Peyer's patch (tissue), 4 donors: ENCODE data around the gene SRC. TPM values are rescaled to one million over a fixed set of nuclear protein-coding genes. Genes with fewer than 3 reads are reported as not detected.
A peak's percentile ranks its signal among the peaks of the same experiment; 100 is the strongest.

Experiments used
- DNase-seq, 3 donors: peaks; one replicate each; pipeline ENCODE4 v3.0.0-alpha.2; 2017 to 2019
- H3K27ac ChIP-seq, 4 donors: fragments of 200-600 bp; sonication (generic); one replicate each; pipeline ENCODE4 v1.5.1; 2016 to 2019
- H3K27me3 ChIP-seq, 2 donors: fragments of 200-600 bp; sonication (generic); one replicate each; pipeline ENCODE4 v1.5.1; 2019
- H3K36me3 ChIP-seq, 3 donors: fragments of 200-600 bp; sonication (generic); one replicate each; pipeline ENCODE4 v1.5.1; 2016 to 2019
- H3K4me1 ChIP-seq, 4 donors: fragments of 200-600 bp; sonication (generic); one replicate each; pipeline ENCODE4 v1.5.1; 2016 to 2019
- H3K4me3 ChIP-seq, 4 donors: fragments of 200-600 bp; sonication (generic); 1 replicate in 3 of 4; 2 replicates in 1 of 4; pipeline ENCODE4 v1.5.1; 2016 to 2019; ENCODE audit warnings: mild to moderate bottlenecking in 1 of 4
- H3K9me3 ChIP-seq, 4 donors: fragments of 200-600 bp; sonication (generic); one replicate each; pipeline ENCODE4 v1.5.1; 2016 to 2019; ENCODE audit warnings: mild to moderate bottlenecking in 1 of 4
- POLR2A ChIP-seq, 2 donors: fragments of 450-650 bp; IDR thresholded peaks; one replicate each; pipeline ENCODE4 v1.5.1; 2017; ENCODE audit warnings: antibody characterized with exemption in 2 of 2, mild to moderate bottlenecking in 2 of 2, moderate library complexity in 2 of 2
- total RNA-seq, 4 donors: library from RNA; depleted of rRNA; stranded (reverse); fragments of >200 nt; gene quantifications; one replicate each; pipeline ENCODE4 v1.1.0, GENCODE V29; 2016
- TF ChIP-seq, protein P1 (sequence below), 6 experiments: fragments of 450-650 bp in 4 of 6; fragments of 200-600 bp in 2 of 6; sonication (generic) in 1 of 6; IDR thresholded peaks; one replicate each; pipeline ENCODE4 v1.5.1; 2017 to 2019; ENCODE audit warnings: antibody characterized with exemption in 6 of 6, mild to moderate bottlenecking in 3 of 6, moderate library complexity in 1 of 6

SRC gene
- total RNA-seq, 4 donors from 2014 or later = 85.8 to 187 (median 146) TPM

GRCh38 chr20:37299718-37300528 lies 46.0 kb upstream of the SRC start:
- Histone ChIP-seq H3K27ac (no peak overlapping the region), H3K4me1 (peaks cover 0 to 26% (median 6%) of the 10 kb centered on the region in 4 donors), H3K27me3 (no peaks in the 10 kb centered on the region), H3K4me3 (no peak overlapping the region), H3K9me3 (no peaks in the 10 kb centered on the region), H3K36me3 (peaks cover 0 to 38% (median 0%) of the 10 kb centered on the region in 3 donors)
- DNase-seq = peak in 1 of 3 donors; percentile 44
- no peak for TF ChIP-seq POLR2A (IDR thresholded peaks at IDR 0.05)

DNA sequence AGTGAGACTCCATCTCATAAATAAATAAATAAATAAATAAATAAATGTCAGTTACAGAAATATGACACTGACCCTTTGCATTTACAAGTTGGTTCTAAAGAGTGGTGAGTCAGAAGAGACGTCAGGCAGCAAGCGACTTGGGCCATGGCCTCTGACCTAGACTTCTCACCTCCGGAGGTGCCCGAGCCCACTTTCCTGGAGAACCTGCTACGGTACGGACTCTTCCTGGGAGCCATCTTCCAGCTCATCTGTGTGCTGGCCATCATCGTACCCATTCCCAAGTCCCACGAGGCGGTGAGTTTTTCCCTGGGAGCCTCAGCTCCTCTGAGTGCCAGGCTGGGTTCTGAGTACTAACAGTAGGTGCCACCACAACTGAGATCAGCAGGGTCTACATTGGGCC lies 44.8 kb upstream of the SRC start:
- H3K4me1 ChIP-seq = peaks cover 0 to 17% (median 4%) of the 10 kb centered on the region in 4 donors
- H3K36me3 ChIP-seq = peaks cover 0 to 38% (median 0%) of the 10 kb centered on the region in 3 donors
- peak in 1 of 3 donors; percentile 34 for DNase-seq
- H3K27ac ChIP-seq = no peak overlapping the region
- H3K27me3 ChIP-seq = no peaks in the 10 kb centered on the region
- no peak overlapping the region for H3K4me3 ChIP-seq
- H3K9me3 ChIP-seq = no peaks in the 10 kb centered on the region
- TF ChIP-seq POLR2A (IDR thresholded peaks at IDR 0.05) = no peak
- TF ChIP-seq, protein P1, sequence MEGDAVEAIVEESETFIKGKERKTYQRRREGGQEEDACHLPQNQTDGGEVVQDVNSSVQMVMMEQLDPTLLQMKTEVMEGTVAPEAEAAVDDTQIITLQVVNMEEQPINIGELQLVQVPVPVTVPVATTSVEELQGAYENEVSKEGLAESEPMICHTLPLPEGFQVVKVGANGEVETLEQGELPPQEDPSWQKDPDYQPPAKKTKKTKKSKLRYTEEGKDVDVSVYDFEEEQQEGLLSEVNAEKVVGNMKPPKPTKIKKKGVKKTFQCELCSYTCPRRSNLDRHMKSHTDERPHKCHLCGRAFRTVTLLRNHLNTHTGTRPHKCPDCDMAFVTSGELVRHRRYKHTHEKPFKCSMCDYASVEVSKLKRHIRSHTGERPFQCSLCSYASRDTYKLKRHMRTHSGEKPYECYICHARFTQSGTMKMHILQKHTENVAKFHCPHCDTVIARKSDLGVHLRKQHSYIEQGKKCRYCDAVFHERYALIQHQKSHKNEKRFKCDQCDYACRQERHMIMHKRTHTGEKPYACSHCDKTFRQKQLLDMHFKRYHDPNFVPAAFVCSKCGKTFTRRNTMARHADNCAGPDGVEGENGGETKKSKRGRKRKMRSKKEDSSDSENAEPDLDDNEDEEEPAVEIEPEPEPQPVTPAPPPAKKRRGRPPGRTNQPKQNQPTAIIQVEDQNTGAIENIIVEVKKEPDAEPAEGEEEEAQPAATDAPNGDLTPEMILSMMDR (IDR thresholded peaks at IDR 0.05) = no peak

DNA sequence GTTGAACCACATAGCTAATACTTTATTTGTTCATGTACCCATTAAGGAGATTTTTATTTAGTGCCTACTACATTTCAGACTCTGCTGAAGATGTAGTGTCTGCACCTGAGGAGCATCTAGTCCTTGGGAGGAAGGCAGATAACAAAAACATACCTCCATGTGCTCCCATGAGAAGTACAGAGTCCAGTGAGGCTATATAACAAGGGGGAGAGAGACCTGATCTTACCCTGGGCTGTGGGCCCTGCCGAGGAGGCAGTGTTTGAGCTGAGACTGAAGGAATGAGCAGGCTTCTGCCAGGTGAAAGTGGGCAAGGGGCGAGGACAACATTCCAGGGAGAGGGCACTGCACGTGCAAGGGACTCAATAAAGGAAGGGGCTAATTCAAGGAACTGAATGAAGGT lies 44.4 kb upstream of the SRC start:
- Histone ChIP-seq H3K9me3 (no peaks in the 10 kb centered on the region), H3K36me3 (peaks cover 0 to 41% (median 0%) of the 10 kb centered on the region in 3 donors), H3K4me3 (no peak overlapping the region), H3K4me1 (peaks cover 0 to 17% (median 1%) of the 10 kb centered on the region in 4 donors), H3K27ac (no peak overlapping the region), H3K27me3 (no peaks in the 10 kb centered on the region)
- DNase-seq = peak in 1 of 3 donors; percentile 15
- no peak for TF ChIP-seq POLR2A (IDR thresholded peaks at IDR 0.05)
- TF ChIP-seq, protein P1 (IDR thresholded peaks at IDR 0.05) = no peak

DNA sequence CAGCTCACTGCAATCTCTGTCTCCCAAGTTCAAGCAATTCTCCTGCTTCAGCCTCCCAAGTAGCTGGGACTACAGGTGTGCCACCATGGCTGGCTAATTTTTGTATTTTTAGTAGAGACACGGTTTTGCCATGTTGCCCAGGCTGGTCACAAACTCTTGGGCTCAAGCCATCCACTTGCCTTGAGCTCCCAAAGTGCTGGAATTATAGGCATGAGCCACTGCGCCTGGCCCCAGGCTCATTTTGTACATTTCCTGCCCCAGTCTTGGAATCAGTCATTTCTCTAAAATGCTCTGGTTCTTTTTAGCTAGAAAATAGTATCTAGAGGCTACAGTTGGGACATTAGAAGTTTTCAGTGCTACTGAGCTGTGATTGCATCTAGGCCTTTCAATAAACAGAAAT lies 43.0 kb upstream of the SRC start:
- DNase-seq = peak in 1 of 3 donors; percentile 1
- H3K4me3 ChIP-seq = no peak overlapping the region
- H3K9me3 ChIP-seq = no peaks in the 10 kb centered on the region
- TF ChIP-seq POLR2A (IDR thresholded peaks at IDR 0.05) = no peak
- peak overlapping the region in 1 of 4 donors; percentile 40 for H3K27ac ChIP-seq
- H3K36me3 ChIP-seq = peaks cover 0 to 50% (median 0%) of the 10 kb centered on the region in 3 donors
- H3K4me1 ChIP-seq = peaks cover 0 to 12% (median 0%) of the 10 kb centered on the region in 4 donors
- H3K27me3 ChIP-seq = no peaks in the 10 kb centered on the region

GRCh38 chr20:37303637-37304036 lies 42.3 kb upstream of the SRC start:
- peak in 1 of 3 donors; percentile 48 for DNase-seq
- Histone ChIP-seq H3K9me3 (no peaks in the 10 kb centered on the region), H3K4me3 (no peak overlapping the region), H3K36me3 (peaks cover 0 to 50% (median 0%) of the 10 kb centered on the region in 3 donors), H3K27ac (peak overlapping the region in 1 of 4 donors; percentile 40), H3K4me1 (peaks cover 0 to 18% (median 2%) of the 10 kb centered on the region in 4 donors), H3K27me3 (no peaks in the 10 kb centered on the region)
- no peak for TF ChIP-seq POLR2A (IDR thresholded peaks at IDR 0.05)

GRCh38 chr20:37305079-37305478 lies 40.9 kb upstream of the SRC start:
- H3K27ac ChIP-seq = no peak overlapping the region

More at GRCh38 chr20:37305079-37305478, 40.9 kb upstream of the SRC start:
- no peak for TF ChIP-seq POLR2A (IDR thresholded peaks at IDR 0.05)
- TF ChIP-seq, protein P1 (IDR thresholded peaks at IDR 0.05) = no peak
- Histone ChIP-seq H3K9me3 (no peaks in the 10 kb centered on the region), H3K27me3 (no peaks in the 10 kb centered on the region), H3K4me1 (peaks cover 0 to 26% (median 2%) of the 10 kb centered on the region in 4 donors), H3K4me3 (no peak overlapping the region), H3K36me3 (peaks cover 0 to 59% (median 0%) of the 10 kb centered on the region in 3 donors)
- DNase-seq = no peak
